ENCODE results near the gene C6orf47.

Gene C6orf47

DNA sequence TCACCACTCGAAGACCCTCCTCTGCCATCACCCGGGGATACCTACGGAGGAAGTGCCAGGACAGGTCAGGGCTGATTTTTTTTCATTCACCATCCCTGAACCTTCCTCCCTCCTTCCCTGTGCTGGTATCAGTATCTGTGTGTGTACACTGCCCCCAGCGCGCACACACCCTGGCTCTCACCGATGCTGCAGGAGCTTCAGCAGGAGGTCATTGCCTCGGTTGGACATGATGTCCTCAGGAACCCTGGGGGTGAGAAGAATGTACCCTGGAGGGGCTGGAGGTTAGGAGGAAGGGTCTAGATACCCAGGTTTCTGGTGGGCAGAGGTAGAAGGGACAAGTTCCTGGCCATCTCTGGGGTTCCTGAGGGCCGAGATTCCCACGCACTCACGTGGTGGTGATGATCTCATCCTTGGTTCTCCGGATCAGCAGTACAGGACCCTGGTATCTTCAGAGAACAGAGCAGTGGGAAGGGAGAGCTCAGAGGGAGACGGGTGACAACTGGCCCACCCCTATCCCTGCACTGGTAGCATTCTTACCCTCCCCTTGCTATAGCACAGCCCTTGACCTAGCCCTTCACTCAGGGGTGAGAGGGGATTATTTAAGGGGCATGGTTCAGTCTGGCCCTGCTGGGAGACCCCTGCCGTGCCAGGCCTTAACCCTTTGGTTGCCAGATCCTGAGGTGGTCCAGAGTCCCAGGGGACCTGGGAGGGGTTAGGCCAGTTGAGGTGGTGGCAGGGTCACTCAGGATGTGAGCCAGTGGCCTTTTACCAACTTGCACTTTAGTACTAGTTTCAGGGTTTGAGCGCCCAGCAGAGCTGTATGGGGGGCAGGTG lies 27.5 kb upstream of the C6orf47 start:
- no peak for DNase-seq (ENCODE audit: low spot score)

DNA sequence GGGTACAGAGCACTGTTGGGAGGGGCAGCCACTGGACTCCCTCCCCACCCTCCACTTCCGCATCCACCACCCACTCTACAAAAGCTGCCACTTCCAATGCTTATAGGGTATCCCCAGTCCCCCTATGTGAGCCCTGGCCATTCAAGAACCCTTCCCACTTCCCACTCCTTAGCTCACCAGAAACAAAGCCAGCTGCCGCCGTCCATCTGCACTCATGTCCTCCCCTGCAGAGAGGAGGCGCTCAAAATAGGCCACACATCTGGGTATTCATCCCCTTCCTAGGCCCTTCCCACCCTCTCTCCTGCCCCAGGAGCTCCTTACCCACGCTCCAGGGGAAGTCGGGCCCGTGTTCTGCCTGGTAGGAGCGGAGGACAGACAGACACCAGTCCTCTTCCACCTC lies 26.7 kb upstream of the C6orf47 start:
- no peak for DNase-seq (ENCODE audit: low spot score)

DNA sequence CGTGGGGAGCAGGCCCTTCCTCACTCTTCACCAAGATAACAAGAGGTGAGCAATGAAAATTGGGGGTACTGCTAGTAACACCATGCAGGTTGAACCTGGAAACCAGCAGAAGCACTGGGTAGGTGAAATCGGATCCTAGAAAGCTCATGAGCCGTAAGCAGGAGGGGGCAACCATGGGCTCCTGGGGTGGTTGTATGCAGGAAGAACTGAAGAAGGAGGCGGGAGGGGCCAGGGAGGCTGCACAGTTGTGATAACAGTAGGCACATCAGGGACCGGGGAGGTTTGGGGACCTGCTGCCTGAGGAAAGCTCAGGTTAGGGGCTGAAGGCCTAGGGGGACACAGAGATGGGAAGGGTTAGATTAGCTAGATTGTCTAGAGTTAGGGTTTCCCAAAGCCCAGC lies 25.9 kb upstream of the C6orf47 start:
- no peak for DNase-seq (ENCODE audit: low spot score)

DNA sequence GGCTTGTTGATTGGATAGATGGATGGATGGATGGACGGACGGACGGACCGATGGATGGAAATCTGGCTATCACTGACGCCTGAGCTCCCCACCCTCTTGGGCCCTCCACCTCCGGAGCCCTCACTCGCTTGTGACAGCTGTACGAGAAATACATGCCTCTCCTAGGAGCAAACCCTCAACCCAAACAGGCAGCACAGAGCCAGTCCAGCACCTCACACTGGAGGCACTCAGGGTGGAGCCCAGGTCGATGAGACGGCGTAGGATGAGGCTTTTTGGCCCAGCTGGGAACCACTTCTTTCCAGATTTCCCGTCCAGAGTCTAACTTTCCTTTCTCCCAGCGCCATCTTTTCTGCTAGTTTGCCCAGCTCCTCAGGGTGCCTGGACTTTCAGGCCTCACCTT lies 23.0 kb upstream of the C6orf47 start:
- no peak for DNase-seq (ENCODE audit: low spot score)

DNA sequence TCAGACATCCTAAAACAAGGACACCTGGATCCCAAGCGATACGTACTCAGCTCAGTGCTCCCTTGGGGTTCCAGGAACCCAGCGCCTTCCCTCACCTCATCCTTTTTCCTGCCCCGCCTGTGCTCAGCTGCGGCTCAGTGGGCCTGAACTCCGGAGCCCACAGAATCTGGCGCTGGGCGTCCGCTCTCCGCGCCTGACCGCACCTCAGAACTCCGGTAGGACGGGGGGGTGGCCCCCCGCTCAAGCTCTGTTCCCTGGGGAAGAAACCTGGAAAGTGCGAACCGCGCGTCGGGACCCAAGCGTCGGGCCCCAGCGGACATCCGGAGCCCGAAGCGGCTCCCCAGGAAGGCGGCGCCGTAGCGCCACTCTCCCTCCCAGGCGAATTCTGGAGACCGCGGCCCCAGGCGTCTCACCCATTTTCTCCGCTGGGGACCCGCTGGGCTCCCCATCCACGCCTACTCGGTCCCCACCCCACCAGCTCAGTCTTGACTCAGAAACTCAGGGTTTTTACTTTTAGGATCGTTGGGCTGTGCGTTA lies 20.6 kb upstream of the C6orf47 start:
- peak; percentile 86 for DNase-seq (ENCODE audit: low spot score)

DNA sequence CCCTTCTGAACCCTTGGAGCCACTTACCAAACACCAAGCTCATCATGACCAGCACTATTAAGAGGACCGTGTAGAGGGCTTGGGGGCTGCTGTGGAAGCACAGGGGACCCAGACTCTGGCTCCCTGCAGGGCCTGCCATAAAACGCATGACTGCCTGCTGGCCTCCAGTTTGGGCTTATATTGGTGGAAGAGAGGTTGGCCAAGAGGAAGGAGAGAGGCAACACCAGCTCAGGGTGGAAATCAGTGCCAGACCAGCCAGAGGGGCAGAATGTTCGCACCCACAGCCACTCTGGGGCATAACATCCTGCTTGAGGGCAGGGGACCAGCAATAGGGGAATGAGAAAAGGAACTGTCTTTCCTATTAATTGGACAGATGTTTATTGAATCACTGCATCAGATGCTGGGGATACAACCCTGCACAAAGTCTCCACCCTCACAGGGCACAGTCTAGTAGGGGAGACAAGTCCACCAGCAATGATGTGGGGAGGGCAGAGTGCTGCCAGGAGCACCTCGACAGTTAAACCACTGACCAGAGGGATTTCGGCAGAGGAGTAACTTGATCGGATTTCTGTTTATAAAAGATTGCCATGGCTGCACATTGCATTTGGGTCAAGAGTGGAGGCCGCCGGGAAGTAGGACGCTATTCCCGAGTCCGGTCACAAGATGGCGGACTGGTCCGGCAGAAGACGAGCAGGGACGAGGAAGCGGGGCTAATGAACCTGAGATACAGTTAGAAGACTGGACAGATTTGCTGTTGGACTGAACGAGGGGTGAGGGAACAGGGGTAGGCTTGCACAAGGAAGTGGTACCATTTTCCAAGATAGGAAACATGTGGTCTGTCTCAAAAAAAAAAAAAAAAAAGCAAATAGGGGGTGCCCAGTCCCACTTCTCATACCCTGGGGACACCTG lies 19.9 kb upstream of the C6orf47 start, which contains the start of gene LY6G5C:
Gene LY6G5C, minus strand, starts transcription at position 842 of the 909 bp plus-strand sequence. Its CDS starts 694 bp downstream, at position 148.
- peak; percentile 91 for DNase-seq (ENCODE audit: low spot score)

DNA sequence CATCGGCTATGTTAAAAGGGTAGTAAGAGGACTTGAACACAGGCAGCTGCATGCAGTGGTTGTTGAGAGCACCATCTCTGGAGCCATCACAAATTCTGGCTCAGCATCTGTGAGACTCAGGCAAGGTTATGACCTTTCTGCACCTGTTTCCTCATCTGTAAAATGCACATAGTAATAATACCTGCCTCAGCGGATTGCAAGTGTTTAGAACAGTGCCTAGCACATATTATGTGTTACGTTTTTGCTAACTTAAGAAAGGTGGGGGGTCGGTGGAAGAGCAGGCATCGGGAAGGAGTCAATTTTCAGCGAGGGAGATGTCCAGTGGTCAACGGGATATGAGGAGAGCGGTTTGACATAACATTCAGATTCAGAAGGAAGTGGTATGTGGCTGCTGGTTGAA lies 17.4 kb upstream of the C6orf47 start:
- no peak for DNase-seq (ENCODE audit: low spot score)

DNA sequence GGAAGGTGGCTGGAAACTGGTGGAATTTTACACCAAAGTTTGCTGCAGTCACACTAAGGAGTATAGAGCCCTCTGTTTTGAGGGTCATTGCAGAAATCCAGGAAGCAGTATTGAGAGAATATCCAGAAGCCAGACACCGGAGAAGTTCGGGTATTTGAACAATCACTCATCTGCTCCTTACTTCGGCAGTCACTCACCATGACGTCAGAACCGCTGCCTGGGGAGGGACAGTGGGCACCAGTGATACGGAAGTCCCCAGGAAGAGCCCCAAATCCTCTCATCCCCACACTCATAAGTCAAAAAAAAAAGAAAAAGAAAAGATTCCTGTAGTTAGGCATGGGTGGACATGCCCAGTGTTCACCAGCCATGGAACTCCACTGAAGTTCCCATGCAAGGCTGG lies 16.3 kb upstream of the C6orf47 start:
- no peak for DNase-seq (ENCODE audit: low spot score)

DNA sequence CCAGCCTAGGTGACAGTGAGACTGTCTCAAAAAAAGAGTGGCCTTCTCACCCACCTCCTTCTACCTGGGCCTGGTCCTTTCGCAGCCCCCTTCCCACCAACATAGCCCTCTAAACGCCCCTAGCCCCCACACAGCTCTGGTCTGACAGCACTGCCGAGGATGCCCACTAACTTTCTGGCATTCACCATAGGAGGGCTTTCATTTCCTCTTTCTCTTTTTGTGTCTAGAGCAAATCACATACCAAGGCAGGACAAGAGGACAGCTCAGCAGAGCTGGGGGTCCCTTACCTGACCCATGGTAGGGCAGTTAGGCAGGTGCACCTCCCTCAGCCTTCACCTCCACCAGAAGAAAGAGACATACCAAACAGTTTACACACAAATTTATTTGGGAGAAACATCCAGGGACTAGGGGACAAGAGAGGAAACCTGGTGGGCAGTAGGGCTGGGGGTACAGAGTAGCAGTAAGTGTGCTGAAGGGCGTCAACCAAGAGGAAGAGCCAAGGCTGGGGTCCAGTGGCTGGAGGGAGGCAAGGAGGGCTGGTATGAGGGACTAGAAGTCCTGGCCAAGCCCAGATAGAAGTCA lies 15.8 kb upstream of the C6orf47 start:
- DNase-seq (ENCODE audit: low spot score): no peak

DNA sequence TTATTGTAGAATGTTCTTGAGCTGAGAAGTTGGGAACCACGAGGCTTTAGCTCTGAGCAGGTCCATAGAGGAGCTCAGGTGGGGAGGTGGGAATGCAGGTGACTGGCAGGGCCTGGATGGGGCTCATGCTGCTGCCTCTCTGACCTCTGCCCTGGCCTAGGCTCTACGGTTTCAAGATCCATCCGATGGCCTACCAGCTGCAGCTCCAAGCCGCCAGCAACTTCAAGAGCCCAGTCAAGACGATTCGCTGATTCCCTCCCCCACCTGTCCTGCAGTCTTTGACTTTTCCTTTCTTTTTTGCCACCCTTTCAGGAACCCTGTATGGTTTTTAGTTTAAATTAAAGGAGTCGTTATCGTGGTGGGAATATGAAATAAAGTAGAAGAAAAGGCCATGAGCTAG lies 9.1 kb upstream of the C6orf47 start, which contains the start of gene LY6G5B:
Gene LY6G5B, plus strand, starts transcription at position 301 of the 400 bp plus-strand sequence. CDS start 975 bp downstream, outside the sequence.
- DNase-seq (ENCODE audit: low spot score): no peak

DNA sequence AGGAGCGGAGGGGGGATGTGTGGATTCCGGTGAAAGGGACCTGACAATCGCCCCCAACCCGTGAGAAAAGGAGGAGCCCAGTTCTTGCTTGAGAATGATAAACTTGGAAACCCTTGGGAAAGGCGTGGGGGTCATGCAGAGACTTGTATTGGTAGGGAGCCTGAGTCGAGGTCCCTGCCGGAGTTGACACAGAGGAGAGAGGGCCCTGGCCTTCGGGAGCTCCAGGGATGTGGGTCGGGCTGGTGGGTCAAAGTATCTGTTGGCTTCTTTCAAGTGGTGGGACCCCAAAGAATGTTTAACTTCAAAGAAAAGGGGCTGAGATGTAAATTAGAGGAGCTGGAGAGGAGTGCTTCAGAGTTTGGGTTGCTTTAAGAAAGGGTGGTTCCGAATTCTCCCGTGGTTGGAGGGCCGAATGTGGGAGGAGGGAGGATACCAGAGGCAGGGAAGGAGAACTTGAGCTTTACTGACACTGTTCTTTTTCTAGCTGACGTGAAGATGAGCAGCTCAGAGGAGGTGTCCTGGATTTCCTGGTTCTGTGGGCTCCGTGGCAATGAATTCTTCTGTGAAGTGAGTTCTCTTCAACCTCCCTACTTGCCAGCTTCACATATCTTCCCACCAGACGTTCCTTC lies 5.9 kb upstream of the C6orf47 start:
- no peak for DNase-seq (ENCODE audit: low spot score)

DNA sequence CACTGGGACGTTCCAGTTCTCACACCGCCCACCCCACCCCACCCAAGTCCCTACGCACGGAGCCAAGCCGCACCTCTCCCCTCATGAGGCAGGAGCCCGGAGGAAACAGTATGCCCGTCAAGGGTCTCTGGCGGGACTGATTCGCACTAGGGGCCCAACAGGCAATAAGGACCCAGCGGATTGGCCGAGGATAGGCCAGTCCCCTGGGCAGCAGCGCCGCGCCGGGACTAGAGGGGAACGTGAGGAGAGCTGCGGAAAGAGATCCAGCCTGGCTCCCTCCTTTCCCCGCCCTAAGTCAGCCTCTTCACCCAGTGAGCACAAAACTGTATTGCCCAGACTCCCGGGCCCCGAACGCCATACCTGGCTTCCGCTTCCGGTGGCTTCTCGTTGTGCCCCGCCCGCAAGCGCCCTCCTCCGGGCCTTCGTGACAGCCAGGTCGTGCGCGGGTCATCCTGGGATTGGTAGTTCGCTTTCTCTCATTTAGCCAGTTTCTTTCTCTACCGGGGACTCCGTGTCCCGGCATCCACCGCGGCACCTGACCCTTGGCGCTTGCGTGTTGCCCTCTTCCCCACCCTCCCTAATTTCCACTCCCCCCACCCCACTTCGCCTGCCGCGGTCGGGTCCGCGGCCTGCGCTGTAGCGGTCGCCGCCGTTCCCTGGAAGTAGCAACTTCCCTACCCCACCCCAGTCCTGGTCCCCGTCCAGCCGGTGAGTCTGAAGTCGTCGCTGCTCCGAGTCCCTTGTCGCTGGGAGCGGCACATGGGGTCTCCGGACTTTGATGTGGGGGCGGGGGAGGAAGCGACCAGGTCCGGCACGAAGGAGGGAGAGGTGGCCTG lies 5.1 kb upstream of the C6orf47 start, which contains the start of gene CSNK2B:
Gene CSNK2B, plus strand, starts transcription at position 580 of the 836 bp plus-strand sequence. CDS start 752 bp downstream, outside the sequence.
- peak; percentile 98 for DNase-seq (ENCODE audit: low spot score)

DNA sequence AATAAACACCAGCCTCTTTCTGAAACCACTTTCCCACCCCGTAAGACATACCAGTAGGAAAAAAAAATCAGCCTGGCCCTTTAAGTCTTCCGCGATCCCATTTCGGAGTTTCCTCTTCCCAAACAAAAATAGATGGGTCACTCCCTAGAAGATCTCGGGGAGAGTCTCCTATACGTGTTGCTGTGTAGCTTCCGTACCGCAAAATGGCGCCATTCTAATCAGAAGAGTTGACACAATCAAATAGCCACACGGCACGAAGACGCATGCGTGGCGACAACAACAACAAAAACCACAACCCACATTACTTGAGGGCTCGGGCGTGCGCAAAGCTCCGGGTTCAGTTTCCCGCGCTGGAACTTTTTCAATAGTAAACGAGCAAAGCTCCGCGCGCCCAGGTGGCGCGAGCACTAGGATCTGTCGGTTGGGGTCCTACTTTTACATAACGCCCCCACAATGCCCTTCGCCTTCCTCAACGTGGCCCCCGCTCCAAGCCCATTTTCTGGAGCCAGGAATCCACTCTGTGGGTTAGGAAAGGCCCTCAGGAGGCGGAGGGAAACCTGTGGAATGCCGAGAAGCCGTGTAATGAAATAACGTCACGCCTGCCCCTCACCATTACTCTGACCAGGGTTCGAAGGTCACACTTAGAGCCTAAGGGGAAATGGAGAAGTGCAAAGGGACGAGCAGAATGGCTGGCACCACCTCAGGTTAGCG lies 4.4 kb upstream of the C6orf47 start, which contains the start of gene GPANK1:
Gene GPANK1, minus strand, starts transcription at position 208 of the 711 bp plus-strand sequence. CDS start 519 bp downstream, outside the sequence.
- peak; percentile 91 for DNase-seq (ENCODE audit: low spot score)

DNA sequence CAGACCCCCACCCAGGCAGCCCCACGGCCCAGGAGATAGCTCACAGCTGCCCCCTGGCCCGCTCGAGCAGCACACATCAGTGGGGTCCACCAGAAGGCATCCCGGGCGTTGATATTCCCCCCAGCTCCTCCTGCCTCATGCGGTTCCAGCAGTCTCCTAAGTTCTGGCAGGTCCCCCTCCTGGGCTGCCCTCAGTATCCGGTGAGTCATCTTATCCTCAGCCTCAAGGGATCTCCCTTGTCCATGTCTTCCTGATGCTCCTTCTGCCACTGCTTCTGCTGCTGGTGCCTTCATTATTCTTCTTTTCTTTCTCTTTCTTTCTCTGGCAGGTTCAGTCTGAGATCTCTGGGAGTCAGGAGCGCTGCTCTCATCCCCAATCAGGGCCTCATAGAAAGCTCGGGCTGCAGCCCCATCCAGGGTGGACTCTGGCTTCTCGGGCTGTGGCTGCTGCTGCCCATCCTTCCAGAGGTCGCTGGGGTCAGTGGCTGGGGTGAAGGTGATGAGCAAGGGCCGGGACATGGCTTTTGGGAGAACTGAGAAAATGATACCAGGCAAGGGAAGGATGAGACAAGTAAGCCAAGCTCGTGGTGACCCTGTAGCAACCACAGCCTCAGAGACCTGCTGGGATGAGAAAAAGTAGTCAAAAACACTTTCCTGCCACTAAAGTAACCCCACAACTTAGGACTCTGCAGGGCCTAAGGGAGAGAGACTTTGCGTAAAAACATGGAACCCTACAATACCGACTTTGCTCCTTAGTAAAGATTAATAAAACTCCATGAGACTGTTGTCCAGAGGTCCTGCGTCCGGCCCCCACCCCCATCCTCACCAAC lies 3.6 kb upstream of the C6orf47 start:
- peak; percentile 82 for DNase-seq (ENCODE audit: low spot score)

DNA sequence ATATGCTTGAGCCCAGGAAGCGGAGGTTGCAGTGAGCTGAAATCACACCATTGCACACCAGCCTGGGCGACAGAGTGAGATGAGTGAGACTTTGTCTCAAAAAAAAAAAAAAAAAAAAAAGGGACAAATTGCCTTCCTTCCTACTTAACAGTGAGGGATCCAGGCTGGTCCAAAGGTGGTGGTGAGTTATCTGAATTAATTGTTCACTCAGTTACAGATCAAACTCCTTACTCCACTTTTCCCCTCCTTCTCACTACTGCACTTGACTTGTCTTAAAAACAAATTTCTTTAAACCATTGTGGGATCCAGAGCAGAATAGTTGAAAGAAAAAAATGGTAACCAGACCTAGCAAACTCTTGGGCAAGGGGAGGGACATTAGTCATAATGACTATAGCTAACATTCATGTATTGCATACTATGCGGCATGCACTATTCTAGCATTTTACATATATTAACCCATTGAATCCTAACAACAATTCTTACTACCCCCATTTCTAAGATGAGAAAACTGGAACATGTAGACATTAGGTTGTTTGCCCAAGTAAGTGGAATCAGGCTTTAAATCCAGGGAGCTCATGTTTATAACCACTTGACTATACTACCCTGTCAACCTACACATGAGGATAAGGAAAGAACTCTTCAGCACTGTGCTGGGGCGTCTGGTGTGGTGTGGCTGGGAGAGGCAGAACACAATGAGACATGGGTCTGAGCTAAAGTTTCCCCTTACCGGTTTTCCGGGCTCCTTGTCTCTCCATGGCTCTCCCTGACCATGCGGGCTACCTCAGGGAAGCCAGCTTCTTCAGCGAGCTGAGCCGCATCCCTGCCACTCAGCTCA lies 2.8 kb upstream of the C6orf47 start:
- DNase-seq (ENCODE audit: low spot score): no peak

DNA sequence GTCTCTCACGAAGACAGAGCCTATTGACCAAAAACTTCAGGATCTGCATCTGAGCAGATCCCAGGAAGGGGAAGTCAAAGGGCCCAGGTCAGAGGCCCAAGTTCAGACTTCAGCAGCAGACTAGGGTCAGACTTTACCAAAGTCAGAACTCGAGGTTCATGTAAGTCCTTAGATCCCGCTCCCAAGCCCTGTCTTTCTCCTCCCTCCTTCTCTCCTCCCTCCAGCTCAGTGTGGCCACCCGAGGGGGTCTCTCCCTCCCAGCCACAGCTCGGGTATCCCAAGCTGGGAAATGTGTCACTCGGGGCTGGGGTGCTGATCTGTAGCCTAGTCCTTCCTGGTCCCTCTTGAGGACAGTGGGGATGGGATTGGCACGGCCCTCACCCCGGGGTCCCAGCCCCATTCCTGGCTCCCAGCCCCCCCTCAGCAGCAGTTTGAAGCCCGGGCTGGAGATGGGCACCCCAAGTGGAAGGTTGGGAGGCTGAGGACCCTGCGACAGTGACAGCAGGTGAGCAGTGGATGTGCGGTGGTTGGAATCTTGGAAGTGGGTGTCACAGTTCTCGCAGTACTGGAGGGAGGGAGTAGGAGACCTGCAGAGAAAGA lies 1.6 kb upstream of the C6orf47 start:
- DNase-seq (ENCODE audit: low spot score): no peak
